Measurements from ENCODE around the gene PRMT9. TPM values are rescaled to one million over a fixed set of nuclear protein-coding genes. Genes with fewer than 3 reads are reported as not detected.

PRMT9 gene
- total and polyA plus RNA-seq, 12 donors, result 3.0 to 7.3 (median 6.5) TPM

DNA sequence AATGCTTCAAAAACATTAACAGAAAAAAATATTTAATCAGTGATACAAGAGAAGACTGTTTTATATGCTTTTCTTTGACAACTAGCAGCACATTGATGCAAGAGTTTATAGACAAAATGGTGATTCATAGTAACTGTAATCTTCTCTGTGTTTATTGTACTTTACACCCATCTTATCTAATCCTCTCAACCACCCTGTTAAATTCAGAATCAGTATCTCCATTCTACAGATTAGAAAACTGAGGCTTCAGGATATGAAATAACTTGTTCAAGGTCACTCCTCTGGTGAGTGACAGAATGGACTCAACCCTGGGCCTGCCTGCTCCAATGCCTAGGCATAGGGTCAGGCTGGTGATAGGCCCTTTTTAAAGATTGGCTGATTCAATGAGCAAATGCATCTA is 92.9 kb downstream of the PRMT9 start:
- Histone ChIP-seq H3K4me1 (peaks cover 0 to 17% (median 0%) of the 10 kb centered on the region in 9 donors), H3K36me3 (no peaks in the 10 kb centered on the region), H3K27me3 (peaks cover 0 to 3% (median 0%) of the 10 kb centered on the region in 7 donors), H3K9me3 (no peaks in the 10 kb centered on the region), H3K4me3 (no peak overlapping the region), H3K27ac (no peak overlapping the region)
- no peak for ATAC-seq
- intact Hi-C loops (cut with DNase I), result loop anchor here in 8 of 10 donors (2.0 to 10.0 kb wide), 12 partner anchors 429 to 576 kb away; no protein-coding TSS in a partner anchor
- TF ChIP-seq, protein P1, sequence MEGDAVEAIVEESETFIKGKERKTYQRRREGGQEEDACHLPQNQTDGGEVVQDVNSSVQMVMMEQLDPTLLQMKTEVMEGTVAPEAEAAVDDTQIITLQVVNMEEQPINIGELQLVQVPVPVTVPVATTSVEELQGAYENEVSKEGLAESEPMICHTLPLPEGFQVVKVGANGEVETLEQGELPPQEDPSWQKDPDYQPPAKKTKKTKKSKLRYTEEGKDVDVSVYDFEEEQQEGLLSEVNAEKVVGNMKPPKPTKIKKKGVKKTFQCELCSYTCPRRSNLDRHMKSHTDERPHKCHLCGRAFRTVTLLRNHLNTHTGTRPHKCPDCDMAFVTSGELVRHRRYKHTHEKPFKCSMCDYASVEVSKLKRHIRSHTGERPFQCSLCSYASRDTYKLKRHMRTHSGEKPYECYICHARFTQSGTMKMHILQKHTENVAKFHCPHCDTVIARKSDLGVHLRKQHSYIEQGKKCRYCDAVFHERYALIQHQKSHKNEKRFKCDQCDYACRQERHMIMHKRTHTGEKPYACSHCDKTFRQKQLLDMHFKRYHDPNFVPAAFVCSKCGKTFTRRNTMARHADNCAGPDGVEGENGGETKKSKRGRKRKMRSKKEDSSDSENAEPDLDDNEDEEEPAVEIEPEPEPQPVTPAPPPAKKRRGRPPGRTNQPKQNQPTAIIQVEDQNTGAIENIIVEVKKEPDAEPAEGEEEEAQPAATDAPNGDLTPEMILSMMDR (IDR thresholded peaks at IDR 0.05), result no peak
- no peak for DNase-seq

DNA sequence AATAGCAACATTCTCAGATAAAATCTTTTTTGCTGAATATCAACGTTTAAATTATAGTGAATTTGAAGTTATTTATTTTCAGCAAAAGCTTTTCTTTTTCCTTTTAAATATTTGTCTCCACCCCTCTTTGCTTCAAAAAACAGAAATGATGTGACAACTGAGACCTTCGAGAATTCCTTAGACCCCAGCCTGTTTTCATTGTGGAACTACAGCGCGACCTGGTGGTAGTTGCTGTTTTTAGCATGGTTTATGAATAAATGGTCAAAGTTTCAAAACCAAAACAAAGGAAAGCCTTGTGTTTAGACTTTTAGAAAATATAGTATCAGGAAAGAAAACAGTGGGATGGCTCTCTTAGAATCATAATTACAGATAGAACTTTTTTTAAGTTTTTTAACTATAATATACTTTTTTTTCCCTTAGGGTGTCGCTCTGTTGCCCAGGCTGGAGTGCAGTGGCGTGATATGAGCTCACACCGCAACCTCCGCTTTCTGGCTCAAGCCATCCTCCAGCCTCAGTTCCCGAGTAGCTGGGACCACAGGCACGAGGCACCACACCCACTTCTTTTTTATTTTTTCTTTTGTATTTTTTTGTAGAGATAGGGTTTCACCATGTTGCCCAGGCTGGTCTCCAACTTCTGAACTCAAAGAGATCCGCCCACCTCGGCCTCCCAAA is 93.6 kb downstream of the PRMT9 start:
- intact Hi-C loops (cut with DNase I), result loop anchor here in 9 of 10 donors (1.0 to 10.0 kb wide), 13 partner anchors 428 to 576 kb away; no protein-coding TSS in a partner anchor
- Histone ChIP-seq H3K4me3 (no peak overlapping the region), H3K27me3 (peaks cover 0 to 3% (median 0%) of the 10 kb centered on the region in 7 donors), H3K27ac (peak overlapping the region in 1 of 10 donors; percentile 13), H3K9me3 (peaks cover 0 to 1% (median 0%) of the 10 kb centered on the region in 11 donors), H3K36me3 (no peaks in the 10 kb centered on the region), H3K4me1 (peaks cover 0 to 17% (median 0%) of the 10 kb centered on the region in 9 donors)
- TF ChIP-seq, protein P1 (IDR thresholded peaks at IDR 0.05), result peak; percentile 42 to 84 (median 78)
- 44 to 48% methylated on average over 12 of the region's 12 CpGs for WGBS, 2 donors
- ATAC-seq (peak in 6 of 8 donors; percentile 33 to 74 (median 56)), DNase-seq (peak; percentile 28 to 55)

DNA sequence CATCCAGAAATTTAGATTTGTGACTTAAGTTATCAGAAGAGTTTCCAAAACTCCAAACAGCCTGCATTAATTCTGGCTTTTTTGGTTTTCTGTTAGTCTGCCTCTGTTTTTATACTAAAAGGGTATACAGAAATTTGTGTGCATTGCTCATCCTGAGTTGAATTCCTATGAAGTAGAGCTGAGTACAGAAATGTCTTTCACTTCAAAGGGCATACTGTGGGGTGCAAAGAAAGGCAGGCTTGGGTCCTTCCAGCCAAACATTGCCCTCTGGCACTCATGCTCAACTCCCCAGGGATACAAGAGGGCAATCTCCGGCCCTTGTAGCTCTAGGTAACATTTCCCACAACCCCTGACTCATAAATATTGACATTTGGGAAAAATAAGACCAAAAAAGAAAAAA is 94.4 kb downstream of the PRMT9 start:
- H3K27ac ChIP-seq, result peak overlapping the region in 3 of 10 donors; percentile 13 to 22 (median 17)
- H3K4me1 ChIP-seq, result peaks cover 0 to 17% (median 0%) of the 10 kb centered on the region in 9 donors
- ATAC-seq (peak in 1 of 8 donors; percentile 38), DNase-seq (no peak)
- 55 to 70% methylated on average over 1 of the region's 1 CpG for WGBS, 2 donors
- TF ChIP-seq, protein P1 (IDR thresholded peaks at IDR 0.05), result no peak
- intact Hi-C loops (cut with DNase I), result loop anchor here in 5 of 10 donors (5.0 to 10.0 kb wide), 8 partner anchors 77 to 575 kb away; no protein-coding TSS in a partner anchor
- peaks cover 0 to 3% (median 0%) of the 10 kb centered on the region in 7 donors for H3K27me3 ChIP-seq
- no peak overlapping the region for H3K4me3 ChIP-seq
- H3K9me3 ChIP-seq, result peaks cover 0 to 9% (median 4%) of the 10 kb centered on the region in 11 donors
- no peaks in the 10 kb centered on the region for H3K36me3 ChIP-seq

Other genes with a start within 250 kb of the PRMT9 start
- 10 to 100 TPM in 7 of 10 donors, 1 to 10 TPM in 3; 5.0 to 27.4 (median 11.7) TPM for gene EDNRA, start 203.1 kb downstream of the PRMT9 start, total RNA-seq
- gene EDNRA, start 203.1 kb downstream of the PRMT9 start, polyA plus RNA-seq, result 1 to 10 TPM; 4.4 to 6.0 TPM
- 10 to 100 TPM; 18.9 to 30.5 (median 21.4) TPM for gene TMEM184C, start 66.8 kb downstream of the PRMT9 start, total RNA-seq
- 10 to 100 TPM in 1 of 2 donors, 1 to 10 TPM in 1; 3.2 to 11.2 TPM for gene TMEM184C, start 66.8 kb downstream of the PRMT9 start, polyA plus RNA-seq
- gene ARHGAP10, start 47.9 kb upstream of the PRMT9 start, total RNA-seq, result 10 to 100 TPM; 33.9 to 71.1 (median 60.7) TPM
- 10 to 100 TPM; 39.0 to 63.0 TPM for gene ARHGAP10, start 47.9 kb upstream of the PRMT9 start, polyA plus RNA-seq

All from heart right ventricle (tissue), 16 donors.